PFSK-1 (cell line): ENCODE measurements around the gene NDRG4.

Experiments used
- FOXP2 ChIP-seq: optimal IDR thresholded peaks from 2 replicates; pipeline ENCODE3; 2011; ENCODE audit warnings: borderline replicate concordance, control low read depth, inconsistent platforms; ENCODE audit not compliant: insufficient read depth; ENCODE audit errors: extremely low read length, extremely low read depth
- POLR2AphosphoS5 ChIP-seq: IDR thresholded peaks from 2 replicates; pipeline ENCODE4 v1.6.1; 2012; ENCODE audit warnings: low read depth, mild to moderate bottlenecking, control low read depth, low read length, moderate library complexity
- REST ChIP-seq, 2 experiments: IDR thresholded peaks; 2 replicates each; pipeline versions ENCODE4 v1.6.1 to v1.8.0; 2011 to 2012; ENCODE audit warnings: low read depth in 2 of 2, low read length in 2 of 2, control low read depth in 1 of 2, inconsistent platforms in 1 of 2, mild to moderate bottlenecking in 1 of 2, moderate library complexity in 1 of 2; ENCODE audit not compliant: insufficient read depth in 1 of 2
- SIN3A ChIP-seq: IDR thresholded peaks from 2 replicates; pipeline ENCODE4 v1.6.1; 2012; ENCODE audit warnings: mild to moderate bottlenecking, low read length, moderate library complexity, borderline replicate concordance; ENCODE audit not compliant: insufficient read depth
- TAF1 ChIP-seq: IDR thresholded peaks from 2 replicates; pipeline ENCODE4 v1.6.1; 2012; ENCODE audit warnings: low read length, control low read depth, borderline replicate concordance; ENCODE audit not compliant: insufficient read depth

NDRG4 gene

GRCh38 chr16:58485184-58485887 lies 14.6 kb upstream of the NDRG4 start:
- TF ChIP-seq REST (IDR thresholded peaks at IDR 0.05; ENCODE audit: insufficient read depth in 1 of 2, low read depth in 2 of 2, low read length in 2 of 2), result no peak
- TF ChIP-seq POLR2AphosphoS5, result no peak
- no peak for TF ChIP-seq TAF1
- no peak for TF ChIP-seq FOXP2
- no peak for TF ChIP-seq SIN3A

GRCh38 chr16:58487566-58488351 lies 12.2 kb upstream of the NDRG4 start:
- no peak for TF ChIP-seq REST (IDR thresholded peaks at IDR 0.05; ENCODE audit: insufficient read depth in 1 of 2, low read depth in 2 of 2, low read length in 2 of 2)
- no peak for TF ChIP-seq TAF1
- TF ChIP-seq FOXP2, result no peak
- no peak for TF ChIP-seq SIN3A
- no peak for TF ChIP-seq POLR2AphosphoS5

GRCh38 chr16:58488531-58488930 lies 11.4 kb upstream of the NDRG4 start:
- no peak for TF ChIP-seq TAF1
- TF ChIP-seq REST (IDR thresholded peaks at IDR 0.05; ENCODE audit: insufficient read depth in 1 of 2, low read depth in 2 of 2, low read length in 2 of 2), result no peak
- no peak for TF ChIP-seq SIN3A
- no peak for TF ChIP-seq POLR2AphosphoS5
- no peak for TF ChIP-seq FOXP2

- TF ChIP-seq FOXP2, result no peak
Measured at GRCh38 chr16:58490065-58490464, 9.9 kb upstream of the NDRG4 start.

- no peak for TF ChIP-seq TAF1
- TF ChIP-seq SIN3A, result no peak
- TF ChIP-seq FOXP2, result no peak
- no peak for TF ChIP-seq POLR2AphosphoS5
- TF ChIP-seq REST (IDR thresholded peaks at IDR 0.05; ENCODE audit: insufficient read depth in 1 of 2, low read depth in 2 of 2, low read length in 2 of 2), result no peak
Measured at GRCh38 chr16:58492066-58492465, 7.9 kb upstream of the NDRG4 start.
